Measurements from ENCODE around the gene SLC25A25. TPM values are rescaled to one million over a fixed set of nuclear protein-coding genes. Genes with fewer than 3 reads are reported as not detected.
A peak's percentile ranks its signal among the peaks of the same experiment; 100 is the strongest.

Gene SLC25A25
- total and polyA plus RNA-seq, 9 of the 15 experiments (the other 6 are each of a cell fraction or from before 2014, with no cell fraction given) = 0.07 to 35.9 (median 23.2) TPM

- TF ChIP-seq ZNF318 (IDR thresholded peaks at IDR 0.05; ENCODE audit: borderline replicate concordance in 1 of 2, low read depth in 1 of 2) = no peak
- no peak for TF ChIP-seq IRF1 (CRISPR knock-in tag; IDR thresholded peaks at IDR 0.05; ENCODE audit: borderline replicate concordance)
- TF ChIP-seq KDM4B (IDR thresholded peaks at IDR 0.05; ENCODE audit: borderline replicate concordance in 2 of 2, low read depth in 1 of 2) = no peak
- TF ChIP-seq BCL6 (CRISPR knock-in tag; IDR thresholded peaks at IDR 0.05) = no peak
- TF ChIP-seq NONO (IDR thresholded peaks at IDR 0.05; ENCODE audit: low read depth in 2 of 2, low read length in 1 of 2) = no peak
- peak; percentile 73; the same call in 1 of the 2 replicates for TF ChIP-seq CBFB (CRISPR knock-in tag; IDR thresholded peaks at IDR 0.05)
- TF ChIP-seq E2F8 (IDR thresholded peaks at IDR 0.05; ENCODE audit: low read depth, partially characterized antibody) = no peak
- no peak for TF ChIP-seq XRCC4 (IDR thresholded peaks at IDR 0.05; ENCODE audit: extremely low read depth, insufficient read depth, insufficient read length)
- no peak for TF ChIP-seq BRF1 (IDR thresholded peaks at IDR 0.05; ENCODE audit: borderline replicate concordance, extremely low read depth, insufficient read length)
- TF ChIP-seq HINFP (tag; conservative IDR thresholded peaks at IDR 0.05; ENCODE audit: low read depth) = no peak
- peak in 1 of 2 experiments; percentile 72; a peak in 2 of 4 replicates for TF ChIP-seq RCOR1 (IDR thresholded peaks at IDR 0.05; ENCODE audit: borderline replicate concordance in 1 of 2, low read depth in 2 of 2, low read length in 2 of 2)
These were observed 31.3 kb downstream of the SLC25A25 start (continued) for GRCh38 chr9:128099231-128099931.
